Upper lobe of right lung (tissue), 1 donor: Measurements from ENCODE around the gene WDR43. TPM values are rescaled to one million over a fixed set of nuclear protein-coding genes. Genes with fewer than 3 reads are reported as not detected.

Source experiments
- ATAC-seq: fragments of 200-7000 bp; cut with Tn5 transposase; one replicate; pipeline ENCODE4 v1.9.1; 2020; ENCODE audit warnings: mild to moderate bottlenecking, moderate library complexity
- DNase-seq: peaks from one replicate; pipeline ENCODE4 v3.0.0-alpha.2; 2020
- H3K27ac ChIP-seq: fragments of 200-600 bp; one replicate; pipeline ENCODE4 v1.8.0; 2022
- H3K27me3 ChIP-seq: fragments of 200-600 bp; one replicate; pipeline ENCODE4 v1.8.0; 2022; ENCODE audit warnings: mild to moderate bottlenecking
- H3K36me3 ChIP-seq: fragments of 200-600 bp; one replicate; pipeline ENCODE4 v1.8.0; 2022
- H3K4me1 ChIP-seq: fragments of 200-600 bp; one replicate; pipeline ENCODE4 v1.8.0; 2022
- H3K4me3 ChIP-seq: fragments of 200-600 bp; one replicate; pipeline ENCODE4 v1.8.0; 2022; ENCODE audit warnings: mild to moderate bottlenecking
- H3K9me3 ChIP-seq: fragments of 200-600 bp; one replicate; pipeline ENCODE4 v1.8.0; 2022
- CTCF ChIP-seq: fragments of 200-600 bp; IDR thresholded peaks from one replicate; pipeline ENCODE4 v1.8.0; 2022; ENCODE audit warnings: antibody characterized with exemption
- intact Hi-C: fragments of 100-400 bp; cut with DNase I; formaldehyde crosslinking; loops from one replicate; pipeline ENCODE4 v1.11.0; 2022
- long read RNA-seq: library from polyadenylated mRNA; unstranded; transcript quantifications from one replicate; pipeline ENCODE4 v2.0.0, GENCODE V29; 2021
- total RNA-seq: library from RNA; stranded (reverse); fragmentation: NEBNext Ultra II Directional; extraction: Animal tissue kit (Norgen Biotek cat#: 25700); gene quantifications from one replicate; pipeline ENCODE4 v1.2.1, GENCODE V29; 2021
- donor health status: DM: no; HTN: yes; CAD: no; lungs with severe emphysema.

Gene WDR43
- 27.6 TPM for total RNA-seq
- long read RNA-seq, transcript WDR43-202 (18 exons, 3,533 nt) = major isoform, 37 of 45 reads
- long read RNA-seq, partial matches to known transcripts = 3 of 45 reads
- long read RNA-seq, other reads (novel, unspliced or antisense) = 5 of 45 reads

- Histone ChIP-seq H3K27ac (peak within 1 kb of the TSS; percentile 79), H3K9me3 (no peaks in the 10 kb centered on the region), H3K4me3 (peak within 1 kb of the TSS; percentile 92), H3K4me1 (peaks cover 21% of the 10 kb centered on the region), H3K36me3 (no peaks in the 10 kb centered on the region), H3K27me3 (no peaks in the 10 kb centered on the region)
- intact Hi-C loops = no loop called here
- ATAC-seq = peak; percentile 100
- DNase-seq = peak; percentile 99
- no peak for TF ChIP-seq CTCF
Observed at GRCh38 chr2:28894470-28895188, at the start of gene WDR43. TSS of gene WDR43 (plus strand) at chr2:28894667. CDS start at chr2:28894699, 32 bp downstream.

- Histone ChIP-seq H3K4me3 (no peak overlapping the region), H3K36me3 (peaks cover 26% of the 10 kb centered on the region), H3K27ac (no peak overlapping the region), H3K4me1 (no peaks in the 10 kb centered on the region), H3K27me3 (no peaks in the 10 kb centered on the region), H3K9me3 (no peaks in the 10 kb centered on the region)
- DNase-seq = no peak
- intact Hi-C loops = no loop called here
- ATAC-seq = no peak
- TF ChIP-seq CTCF = no peak
Observed at GRCh38 chr2:28855193-28855592, 39.3 kb upstream of the WDR43 start.

GRCh38 chr2:28855977-28856376 is 38.5 kb upstream of the WDR43 start:
- intact Hi-C loops = no loop called here
- H3K27ac ChIP-seq = no peak overlapping the region
- ATAC-seq = no peak
- peaks cover 22% of the 10 kb centered on the region for H3K36me3 ChIP-seq
- H3K9me3 ChIP-seq = no peaks in the 10 kb centered on the region
- H3K4me3 ChIP-seq = no peak overlapping the region
- no peak for DNase-seq
- no peaks in the 10 kb centered on the region for H3K27me3 ChIP-seq
- TF ChIP-seq CTCF = no peak
- H3K4me1 ChIP-seq = no peaks in the 10 kb centered on the region

GRCh38 chr2:28868611-28869010 is 25.9 kb upstream of the WDR43 start:
- DNase-seq (no peak), ATAC-seq (no peak)
- Histone ChIP-seq H3K4me3 (peak overlapping the region; percentile 87), H3K27me3 (no peaks in the 10 kb centered on the region), H3K9me3 (no peaks in the 10 kb centered on the region), H3K4me1 (peaks cover 26% of the 10 kb centered on the region), H3K27ac (no peak overlapping the region), H3K36me3 (peaks cover 4% of the 10 kb centered on the region)
- TF ChIP-seq CTCF = no peak
- intact Hi-C loops = no loop called here

GRCh38 chr2:28869494-28870145 is 24.8 kb upstream of the WDR43 start:
- H3K9me3 ChIP-seq = no peaks in the 10 kb centered on the region
- ATAC-seq (peak; percentile 28), DNase-seq (no peak)
- no peaks in the 10 kb centered on the region for H3K27me3 ChIP-seq
- no peaks in the 10 kb centered on the region for H3K36me3 ChIP-seq
- no peak for TF ChIP-seq CTCF
- H3K27ac ChIP-seq = peak overlapping the region; percentile 79
- intact Hi-C loops = no loop called here
- H3K4me3 ChIP-seq = peak overlapping the region; percentile 87
- H3K4me1 ChIP-seq = peaks cover 26% of the 10 kb centered on the region
